IPS-18a (cell line): ENCODE data around the gene ATP7A.
"Not testable (repeated sequence)": the region's sequence is repeated elsewhere in the genome, so short reads cannot be mapped to it uniquely, and the experiment has no call there.

Source experiments
- H3K27ac ChIP-seq: one replicate; pipeline ENCODE4 v1.5.1; 2013; ENCODE audit warnings: low read length
- H3K27me3 ChIP-seq: one replicate; pipeline ENCODE4 v1.6.1; 2013; ENCODE audit warnings: mild to moderate bottlenecking, low read length; ENCODE audit not compliant: control insufficient read depth, insufficient read depth
- H3K36me3 ChIP-seq: one replicate; pipeline ENCODE4 v1.6.1; 2013; ENCODE audit warnings: low read depth, low read length; ENCODE audit not compliant: control insufficient read depth
- H3K4me1 ChIP-seq: one replicate; pipeline ENCODE4 v1.6.1; 2013; ENCODE audit warnings: low read depth, low read length; ENCODE audit not compliant: control insufficient read depth
- H3K4me3 ChIP-seq: one replicate; pipeline ENCODE4 v1.5.1; 2013; ENCODE audit warnings: low read length
- H3K9ac ChIP-seq: one replicate; pipeline ENCODE4 v1.6.1; 2013; ENCODE audit warnings: mild to moderate bottlenecking, low read length, moderate library complexity
- H3K9me3 ChIP-seq: one replicate; pipeline ENCODE4 v1.6.1; 2013; ENCODE audit warnings: low read depth, low read length; ENCODE audit not compliant: control insufficient read depth

The ATP7A gene

DNA sequence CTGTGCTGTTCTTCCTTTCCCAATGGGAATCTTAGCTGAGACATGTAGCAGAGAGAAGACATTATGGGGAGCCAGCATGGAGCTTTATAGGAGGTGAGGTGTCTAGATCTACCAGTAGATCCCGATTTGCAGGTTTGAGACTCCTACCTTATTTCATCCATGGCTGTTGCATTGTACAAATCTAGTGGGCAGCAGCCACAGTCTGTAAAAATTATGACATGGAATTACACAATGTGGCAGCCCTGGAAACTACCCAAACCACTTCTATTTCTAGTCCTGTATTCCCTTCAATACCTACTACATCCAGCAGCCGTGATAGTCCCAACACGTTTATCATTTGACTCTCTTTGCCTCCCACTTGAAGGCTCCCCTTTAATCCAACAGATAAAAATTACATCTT is 8.1 kb downstream of the ATP7A start:
- Histone ChIP-seq H3K27ac (no peak overlapping the region), H3K27me3 (no peaks in the 10 kb centered on the region), H3K36me3 (no peaks in the 10 kb centered on the region), H3K4me3 (no peak overlapping the region), H3K4me1 (no peaks in the 10 kb centered on the region), H3K9ac (no peak overlapping the region), H3K9me3 (peaks cover 5% of the 10 kb centered on the region)

GRCh38 chrX:77919370-77919769 is 8.9 kb downstream of the ATP7A start:
- H3K9ac ChIP-seq, H3K4me1 ChIP-seq, H3K9me3 ChIP-seq, H3K27me3 ChIP-seq, H3K4me3 ChIP-seq, H3K36me3 ChIP-seq, H3K27ac ChIP-seq: not testable (repeated sequence)

GRCh38 chrX:77922787-77923186 is 12.3 kb downstream of the ATP7A start:
- H3K4me1 ChIP-seq: no peaks in the 10 kb centered on the region
- no peak overlapping the region for H3K4me3 ChIP-seq
- no peaks in the 10 kb centered on the region for H3K27me3 ChIP-seq
- no peaks in the 10 kb centered on the region for H3K36me3 ChIP-seq
- H3K9me3 ChIP-seq: peaks cover 5% of the 10 kb centered on the region
- H3K9ac ChIP-seq: no peak overlapping the region
- no peak overlapping the region for H3K27ac ChIP-seq

GRCh38 chrX:77924320-77924859 is 13.9 kb downstream of the ATP7A start:
- no peak overlapping the region for H3K4me3 ChIP-seq
- H3K4me1 ChIP-seq: no peaks in the 10 kb centered on the region
- no peaks in the 10 kb centered on the region for H3K36me3 ChIP-seq
- no peak overlapping the region for H3K27ac ChIP-seq
- H3K9me3 ChIP-seq: peaks cover 5% of the 10 kb centered on the region
- H3K27me3 ChIP-seq: no peaks in the 10 kb centered on the region
- no peak overlapping the region for H3K9ac ChIP-seq

DNA sequence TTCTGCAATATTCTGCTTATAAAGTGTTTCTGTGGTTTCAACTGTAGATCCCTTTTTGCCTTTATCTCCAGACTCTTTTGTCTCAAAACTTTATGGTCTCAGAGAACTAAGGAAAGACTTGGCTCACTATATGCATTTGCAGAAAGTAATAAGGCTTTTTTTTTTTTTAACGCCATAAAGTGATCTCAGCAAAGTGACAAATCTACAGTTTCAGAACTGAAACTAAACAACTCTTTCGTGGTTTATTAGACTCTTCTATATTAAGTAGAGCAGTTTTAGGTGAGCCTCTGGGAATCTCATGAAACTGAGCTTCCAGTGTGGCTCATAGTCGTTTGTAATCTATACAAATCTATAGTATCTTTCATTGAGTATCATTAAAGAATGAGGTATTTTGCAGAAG is 15.3 kb downstream of the ATP7A start:
- H3K9me3 ChIP-seq: peaks cover 15% of the 10 kb centered on the region
- H3K4me1 ChIP-seq: no peaks in the 10 kb centered on the region
- H3K36me3 ChIP-seq: no peaks in the 10 kb centered on the region
- no peaks in the 10 kb centered on the region for H3K27me3 ChIP-seq
- no peak overlapping the region for H3K9ac ChIP-seq
- H3K27ac ChIP-seq: no peak overlapping the region
- H3K4me3 ChIP-seq: no peak overlapping the region

GRCh38 chrX:77930581-77930980 is 20.1 kb downstream of the ATP7A start:
- Histone ChIP-seq H3K4me1 (no peaks in the 10 kb centered on the region), H3K9ac (no peak overlapping the region), H3K36me3 (no peaks in the 10 kb centered on the region), H3K9me3 (peaks cover 10% of the 10 kb centered on the region), H3K27me3 (no peaks in the 10 kb centered on the region), H3K4me3 (no peak overlapping the region), H3K27ac (no peak overlapping the region)

- H3K4me3 ChIP-seq: no peak overlapping the region
- H3K4me1 ChIP-seq: no peaks in the 10 kb centered on the region
These were observed 25.4 kb downstream of the ATP7A start for GRCh38 chrX:77935886-77936285.

DNA sequence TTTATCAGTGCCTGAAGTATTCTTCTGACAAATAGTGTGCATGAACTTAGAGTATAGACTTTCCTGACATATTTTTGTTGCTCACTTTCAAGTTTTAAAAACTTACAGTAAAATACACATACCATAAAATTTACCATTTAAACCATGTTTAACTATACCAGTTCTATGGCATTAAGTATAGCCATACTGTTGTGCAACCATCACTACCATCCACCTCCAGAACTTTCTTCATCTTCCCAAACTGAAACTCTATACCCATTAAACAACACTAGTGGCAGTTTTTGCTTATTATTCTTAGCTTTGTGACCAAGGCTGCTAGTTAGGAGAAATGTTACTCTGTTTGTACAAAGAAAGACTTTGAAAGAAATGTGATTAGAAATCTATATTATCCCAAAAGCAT is 25.8 kb downstream of the ATP7A start:
- Histone ChIP-seq H3K27ac (no peak overlapping the region), H3K9ac (no peak overlapping the region), H3K27me3 (no peaks in the 10 kb centered on the region), H3K4me3 (no peak overlapping the region), H3K36me3 (no peaks in the 10 kb centered on the region), H3K9me3 (peaks cover 5% of the 10 kb centered on the region), H3K4me1 (no peaks in the 10 kb centered on the region)

More at GRCh38 chrX:77935886-77936285, 25.4 kb downstream of the ATP7A start:
- H3K36me3 ChIP-seq: no peaks in the 10 kb centered on the region
- H3K9me3 ChIP-seq: peaks cover 5% of the 10 kb centered on the region
- H3K27me3 ChIP-seq: no peaks in the 10 kb centered on the region
- H3K9ac ChIP-seq: no peak overlapping the region
- H3K27ac ChIP-seq: no peak overlapping the region

GRCh38 chrX:77937291-77937690 is 26.8 kb downstream of the ATP7A start:
- no peaks in the 10 kb centered on the region for H3K27me3 ChIP-seq
- H3K27ac ChIP-seq: no peak overlapping the region
- H3K4me1 ChIP-seq: no peaks in the 10 kb centered on the region
- no peak overlapping the region for H3K9ac ChIP-seq
- H3K9me3 ChIP-seq: peaks cover 5% of the 10 kb centered on the region
- H3K36me3 ChIP-seq: no peaks in the 10 kb centered on the region
- H3K4me3 ChIP-seq: no peak overlapping the region

- H3K9ac ChIP-seq: no peak overlapping the region
- H3K27me3 ChIP-seq: no peaks in the 10 kb centered on the region
- H3K4me3 ChIP-seq: no peak overlapping the region
- H3K4me1 ChIP-seq: no peaks in the 10 kb centered on the region
- H3K36me3 ChIP-seq: no peaks in the 10 kb centered on the region
- H3K27ac ChIP-seq: no peak overlapping the region
- H3K9me3 ChIP-seq: peaks cover 5% of the 10 kb centered on the region
These were observed 27.7 kb downstream of the ATP7A start for GRCh38 chrX:77938083-77938680.

- H3K27ac ChIP-seq, H3K4me1 ChIP-seq, H3K27me3 ChIP-seq, H3K9ac ChIP-seq, H3K36me3 ChIP-seq, H3K4me3 ChIP-seq, H3K9me3 ChIP-seq: not testable (repeated sequence)
These were observed 34.5 kb downstream of the ATP7A start for GRCh38 chrX:77945031-77945430.

DNA sequence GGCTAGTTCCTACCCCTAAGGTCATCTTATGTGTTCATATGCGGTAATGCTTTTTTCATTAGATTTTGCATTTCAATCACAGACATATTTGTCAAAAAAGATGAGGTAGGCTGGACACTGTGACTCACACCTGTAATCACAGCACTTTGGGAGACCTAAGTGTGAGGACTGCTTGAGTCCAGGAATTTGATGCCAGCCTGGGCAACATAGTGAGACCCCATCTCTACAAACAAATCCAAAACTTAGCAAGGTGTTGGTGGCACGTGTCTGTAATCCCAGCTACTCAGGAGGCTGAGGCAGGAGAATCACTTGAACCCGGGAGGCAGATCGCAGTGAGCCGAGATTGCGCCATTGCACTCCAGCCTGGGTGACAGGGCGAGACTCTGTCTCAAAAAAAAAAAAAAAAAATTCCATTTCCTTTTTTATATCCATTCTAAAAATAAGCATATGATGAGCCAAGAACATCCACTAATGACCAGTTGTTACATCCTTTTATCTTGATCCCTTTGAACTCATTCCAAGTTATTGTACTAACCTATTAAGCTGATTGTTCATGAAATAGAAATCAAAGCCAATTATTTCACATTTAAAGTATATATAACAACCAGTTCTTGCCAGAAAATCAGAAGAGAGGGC is 35.5 kb downstream of the ATP7A start:
- H3K36me3 ChIP-seq: no peaks in the 10 kb centered on the region
- peaks cover 2% of the 10 kb centered on the region for H3K9me3 ChIP-seq
- H3K27me3 ChIP-seq: no peaks in the 10 kb centered on the region
- no peak overlapping the region for H3K27ac ChIP-seq
- no peak overlapping the region for H3K4me3 ChIP-seq
- H3K9ac ChIP-seq: no peak overlapping the region
- H3K4me1 ChIP-seq: no peaks in the 10 kb centered on the region
